ENCODE results near the gene TSN. TPM values are rescaled to one million over a fixed set of nuclear protein-coding genes. Genes with fewer than 3 reads are reported as not detected.

The TSN gene
- total and polyA plus RNA-seq, 9 of the 15 experiments (the other 6 are each of a cell fraction or from before 2014, with no cell fraction given), result 63.2 to 152 (median 95.2) TPM

GRCh38 chr2:121755237-121756111, at the start of gene TSN (continued):
- TF ChIP-seq, protein P1, sequence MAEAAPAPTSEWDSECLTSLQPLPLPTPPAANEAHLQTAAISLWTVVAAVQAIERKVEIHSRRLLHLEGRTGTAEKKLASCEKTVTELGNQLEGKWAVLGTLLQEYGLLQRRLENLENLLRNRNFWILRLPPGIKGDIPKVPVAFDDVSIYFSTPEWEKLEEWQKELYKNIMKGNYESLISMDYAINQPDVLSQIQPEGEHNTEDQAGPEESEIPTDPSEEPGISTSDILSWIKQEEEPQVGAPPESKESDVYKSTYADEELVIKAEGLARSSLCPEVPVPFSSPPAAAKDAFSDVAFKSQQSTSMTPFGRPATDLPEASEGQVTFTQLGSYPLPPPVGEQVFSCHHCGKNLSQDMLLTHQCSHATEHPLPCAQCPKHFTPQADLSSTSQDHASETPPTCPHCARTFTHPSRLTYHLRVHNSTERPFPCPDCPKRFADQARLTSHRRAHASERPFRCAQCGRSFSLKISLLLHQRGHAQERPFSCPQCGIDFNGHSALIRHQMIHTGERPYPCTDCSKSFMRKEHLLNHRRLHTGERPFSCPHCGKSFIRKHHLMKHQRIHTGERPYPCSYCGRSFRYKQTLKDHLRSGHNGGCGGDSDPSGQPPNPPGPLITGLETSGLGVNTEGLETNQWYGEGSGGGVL (CRISPR knock-in tag; IDR thresholded peaks at IDR 0.05), result no peak
- TF ChIP-seq ZNF589 (CRISPR knock-in tag; IDR thresholded peaks at IDR 0.05; ENCODE audit: low read depth) (no peak), KLF6 (CRISPR knock-in tag; IDR thresholded peaks at IDR 0.05; ENCODE audit: borderline replicate concordance) (0 out of 2 replicates have a peak, but pooled peaks have one; percentile 7), HMG20B (CRISPR knock-in tag; IDR thresholded peaks at IDR 0.05) (no peak), ZNF668 (CRISPR knock-in tag; IDR thresholded peaks at IDR 0.05) (no peak), PRMT5 (CRISPR knock-in tag; IDR thresholded peaks at IDR 0.05) (no peak), DACH1 (IDR thresholded peaks at IDR 0.05; ENCODE audit: partially characterized antibody) (peak; percentile 96), CXXC5 (CRISPR knock-in tag; IDR thresholded peaks at IDR 0.05) (peak; percentile 96), ZNF449 (CRISPR knock-in tag; IDR thresholded peaks at IDR 0.05) (no peak), TCF3 (CRISPR knock-in tag; IDR thresholded peaks at IDR 0.05) (no peak; the same call in 1 of the 2 replicates), NR4A1 (CRISPR knock-in tag; IDR thresholded peaks at IDR 0.05) (no peak), NR4A1 (tag; IDR thresholded peaks at IDR 0.05) (peak; percentile 71), HDAC1 (IDR thresholded peaks at IDR 0.05) (peak in 1 of 2 experiments; percentile 96; a peak in 2 of 4 replicates), IRF2 (CRISPR knock-in tag; IDR thresholded peaks at IDR 0.05) (no peak), TAL1 (IDR thresholded peaks at IDR 0.05) (peak; percentile 14; the same call in 1 of the 2 replicates), THRAP3 (IDR thresholded peaks at IDR 0.05; ENCODE audit: borderline replicate concordance) (no peak), SIN3A (IDR thresholded peaks at IDR 0.05; ENCODE audit: borderline replicate concordance in 2 of 2, control insufficient read depth in 1 of 2, low read depth in 2 of 2, low read length in 2 of 2) (peak; percentile 85 to 97; a peak in 2 of 4 replicates)
- TF ChIP-seq, protein P2, sequence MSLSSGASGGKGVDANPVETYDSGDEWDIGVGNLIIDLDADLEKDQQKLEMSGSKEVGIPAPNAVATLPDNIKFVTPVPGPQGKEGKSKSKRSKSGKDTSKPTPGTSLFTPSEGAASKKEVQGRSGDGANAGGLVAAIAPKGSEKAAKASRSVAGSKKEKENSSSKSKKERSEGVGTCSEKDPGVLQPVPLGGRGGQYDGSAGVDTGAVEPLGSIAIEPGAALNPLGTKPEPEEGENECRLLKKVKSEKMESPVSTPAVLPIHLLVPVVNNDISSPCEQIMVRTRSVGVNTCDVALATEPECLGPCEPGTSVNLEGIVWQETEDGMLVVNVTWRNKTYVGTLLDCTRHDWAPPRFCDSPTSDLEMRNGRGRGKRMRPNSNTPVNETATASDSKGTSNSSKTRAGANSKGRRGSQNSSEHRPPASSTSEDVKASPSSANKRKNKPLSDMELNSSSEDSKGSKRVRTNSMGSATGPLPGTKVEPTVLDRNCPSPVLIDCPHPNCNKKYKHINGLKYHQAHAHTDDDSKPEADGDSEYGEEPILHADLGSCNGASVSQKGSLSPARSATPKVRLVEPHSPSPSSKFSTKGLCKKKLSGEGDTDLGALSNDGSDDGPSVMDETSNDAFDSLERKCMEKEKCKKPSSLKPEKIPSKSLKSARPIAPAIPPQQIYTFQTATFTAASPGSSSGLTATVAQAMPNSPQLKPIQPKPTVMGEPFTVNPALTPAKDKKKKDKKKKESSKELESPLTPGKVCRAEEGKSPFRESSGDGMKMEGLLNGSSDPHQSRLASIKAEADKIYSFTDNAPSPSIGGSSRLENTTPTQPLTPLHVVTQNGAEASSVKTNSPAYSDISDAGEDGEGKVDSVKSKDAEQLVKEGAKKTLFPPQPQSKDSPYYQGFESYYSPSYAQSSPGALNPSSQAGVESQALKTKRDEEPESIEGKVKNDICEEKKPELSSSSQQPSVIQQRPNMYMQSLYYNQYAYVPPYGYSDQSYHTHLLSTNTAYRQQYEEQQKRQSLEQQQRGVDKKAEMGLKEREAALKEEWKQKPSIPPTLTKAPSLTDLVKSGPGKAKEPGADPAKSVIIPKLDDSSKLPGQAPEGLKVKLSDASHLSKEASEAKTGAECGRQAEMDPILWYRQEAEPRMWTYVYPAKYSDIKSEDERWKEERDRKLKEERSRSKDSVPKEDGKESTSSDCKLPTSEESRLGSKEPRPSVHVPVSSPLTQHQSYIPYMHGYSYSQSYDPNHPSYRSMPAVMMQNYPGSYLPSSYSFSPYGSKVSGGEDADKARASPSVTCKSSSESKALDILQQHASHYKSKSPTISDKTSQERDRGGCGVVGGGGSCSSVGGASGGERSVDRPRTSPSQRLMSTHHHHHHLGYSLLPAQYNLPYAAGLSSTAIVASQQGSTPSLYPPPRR (CRISPR knock-in tag; IDR thresholded peaks at IDR 0.05; ENCODE audit: borderline replicate concordance), result peak; percentile 70; the same call in 1 of the 2 replicates
